AG09309 (cell line): ENCODE data around the gene INTS3.
"Not testable (repeated sequence)": the region's sequence is repeated elsewhere in the genome, so short reads cannot be mapped to it uniquely, and the experiment has no call there.

Experiments
- DNase-seq: peaks from one replicate; pipeline ENCODE4 v3.0.0-alpha.2; 2010; ENCODE audit warnings: low read depth
- H3K4me3 ChIP-seq: 2 replicates; pipeline ENCODE4 v1.5.1; 2011; ENCODE audit warnings: mild to moderate bottlenecking, low read depth, low read length, moderate library complexity; ENCODE audit not compliant: control insufficient read depth
- CTCF ChIP-seq: IDR thresholded peaks from 2 replicates; pipeline ENCODE4 v1.5.1; 2011; ENCODE audit warnings: mild to moderate bottlenecking, low read depth, low read length, inconsistent platforms; ENCODE audit not compliant: insufficient read depth, control insufficient read depth; ENCODE audit errors: missing control alignments

The INTS3 gene

GRCh38 chr1:153760440-153760839, 32.6 kb downstream of the INTS3 start:
- no peak overlapping the region for H3K4me3 ChIP-seq
- no peak for DNase-seq
- no peak for TF ChIP-seq CTCF

GRCh38 chr1:153763365-153764225, 35.7 kb downstream of the INTS3 start:
- no peak for TF ChIP-seq CTCF
- no peak overlapping the region for H3K4me3 ChIP-seq
- no peak for DNase-seq

GRCh38 chr1:153764310-153764709, 36.5 kb downstream of the INTS3 start:
- no peak overlapping the region for H3K4me3 ChIP-seq
- no peak for DNase-seq
- TF ChIP-seq CTCF, result no peak

- H3K4me3 ChIP-seq, DNase-seq: not testable (repeated sequence)
Observed at GRCh38 chr1:153766663-153767062, 38.8 kb downstream of the INTS3 start.

- no peak for DNase-seq
- no peak overlapping the region for H3K4me3 ChIP-seq
Observed at GRCh38 chr1:153767519-153767918, 39.7 kb downstream of the INTS3 start.

DNA sequence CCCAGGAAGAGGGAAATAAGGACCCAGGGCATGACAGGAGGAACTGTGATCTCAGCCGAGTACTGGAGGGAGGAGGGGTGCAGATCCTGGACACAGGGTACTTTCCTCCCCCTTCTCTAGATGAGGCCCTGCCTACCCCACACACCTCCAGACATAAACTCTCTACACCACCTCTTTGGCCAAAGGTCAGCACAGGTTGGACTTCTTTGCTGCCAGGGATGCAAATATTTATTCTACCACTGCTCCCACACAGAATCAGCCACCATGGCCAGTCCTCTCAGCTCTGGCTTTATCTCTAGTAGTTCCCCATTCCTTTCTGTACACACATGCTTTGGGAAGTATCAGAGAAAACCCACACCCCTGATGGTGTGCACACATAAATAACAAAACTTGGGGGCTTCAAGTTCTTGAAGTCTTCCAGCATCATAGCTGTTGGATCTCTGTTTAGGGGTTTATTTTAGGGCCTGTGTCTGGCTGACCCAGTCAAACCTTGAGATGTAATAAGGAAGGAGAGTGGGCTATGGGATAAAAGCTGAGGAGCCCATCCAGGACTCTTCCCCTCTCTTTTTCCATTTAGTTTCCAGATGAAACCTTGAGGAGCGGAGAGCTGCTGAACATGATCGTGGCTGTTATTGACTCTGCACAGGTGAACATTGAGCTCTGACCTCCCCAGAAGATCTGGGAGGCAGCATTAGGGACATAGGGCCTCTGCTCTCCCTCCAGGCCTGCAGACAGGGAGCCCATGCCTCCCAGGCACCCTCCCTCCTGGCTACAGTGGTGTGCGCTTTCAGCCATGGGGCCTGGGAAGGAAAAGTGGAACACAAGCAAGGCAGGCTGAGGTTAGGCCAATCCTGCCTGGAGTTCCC, 40.7 kb downstream of the INTS3 start:
- H3K4me3 ChIP-seq, result no peak overlapping the region
- DNase-seq, result no peak
- no peak for TF ChIP-seq CTCF

More at GRCh38 chr1:153767519-153767918, 39.7 kb downstream of the INTS3 start:
- TF ChIP-seq CTCF, result no peak

DNA sequence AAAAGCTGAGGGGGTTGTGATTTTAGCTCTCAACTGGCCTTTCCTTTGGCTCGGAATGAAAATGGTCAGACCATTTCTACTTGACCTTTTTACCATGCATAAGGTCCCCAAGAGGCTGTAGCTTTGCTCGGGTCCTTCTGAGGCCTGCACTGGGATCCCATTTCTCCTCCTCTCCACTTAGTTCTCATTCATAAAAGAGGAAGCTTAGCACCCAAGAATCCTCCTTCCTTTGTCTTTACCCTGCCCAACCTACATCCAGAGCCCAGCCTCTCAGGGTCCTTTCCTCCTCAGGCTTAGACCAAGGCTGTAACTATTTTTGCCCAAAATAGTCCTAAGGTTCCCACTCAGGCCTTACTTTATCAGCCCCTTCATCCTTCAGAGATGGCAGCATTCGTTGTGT, 41.4 kb downstream of the INTS3 start:
- no peak for TF ChIP-seq CTCF
- DNase-seq, result no peak
- H3K4me3 ChIP-seq, result no peak overlapping the region
